CD4-positive, CD25-positive, alpha-beta regulatory T cell (primary cell): ENCODE data around the gene APOL1. TPM values are rescaled to one million over a fixed set of nuclear protein-coding genes. Genes with fewer than 3 reads are reported as not detected.
A peak's percentile ranks its signal among the peaks of the same experiment; 100 is the strongest.
"Not testable (repeated sequence)": the region's sequence is repeated elsewhere in the genome, so short reads cannot be mapped to it uniquely, and the experiment has no call there.

ENCODE experiments used
- ATAC-seq, 2 donors: fragments of 150-1000 bp; cut with Tn5 transposase; one replicate each; pipeline ENCODE4 v1.10.0; 2021; ENCODE audit warnings: low read depth in 2 of 2, moderate number of reproducible peaks in 2 of 2, moderate library complexity in 1 of 2
- DNase-seq, 3 donors: peaks; one replicate each; pipeline versions ENCODE4 v3.0.0 to v3.0.0-alpha.2; 2012 to 2022; ENCODE audit warnings: mixed read lengths in 1 of 3
- H3K27ac ChIP-seq: one replicate; pipeline ENCODE4 v1.7.0; 2013; ENCODE audit warnings: mild to moderate bottlenecking, low read length; ENCODE audit not compliant: insufficient read depth, poor library complexity, severe bottlenecking
- H3K27me3 ChIP-seq: one replicate; pipeline ENCODE4 v1.7.0; 2013; ENCODE audit warnings: low read length; ENCODE audit not compliant: control insufficient read depth, insufficient read depth
- H3K36me3 ChIP-seq: one replicate; pipeline ENCODE4 v1.7.0; 2013; ENCODE audit warnings: mild to moderate bottlenecking, low read length, moderate library complexity; ENCODE audit not compliant: control insufficient read depth, insufficient read depth
- H3K4me1 ChIP-seq: 2 replicates; pipeline ENCODE4 v1.7.0; 2013; ENCODE audit warnings: mild to moderate bottlenecking, low read length; ENCODE audit not compliant: insufficient read depth, control insufficient read depth, poor library complexity, severe bottlenecking
- H3K4me3 ChIP-seq: one replicate; pipeline ENCODE4 v1.7.0; 2013; ENCODE audit warnings: low read depth, mild to moderate bottlenecking, low read length, moderate library complexity
- H3K9me3 ChIP-seq, 2 experiments: 1 replicate in 1 of 2; 2 replicates in 1 of 2; pipeline ENCODE4 v1.7.0; 2013; ENCODE audit warnings: low read length in 2 of 2, mild to moderate bottlenecking in 1 of 2, moderate library complexity in 1 of 2; ENCODE audit not compliant: control insufficient read depth in 2 of 2
- H3K27ac Mint-ChIP-seq, 3 donors: one replicate each; pipeline ENCODE4 v1.8.0; 2020 to 2022; ENCODE audit warnings: mild to moderate bottlenecking in 3 of 3, mixed read lengths in 3 of 3, moderate library complexity in 2 of 3
- H3K27me3 Mint-ChIP-seq: one replicate; pipeline ENCODE4 v1.8.0; 2022; ENCODE audit warnings: mild to moderate bottlenecking, mixed read lengths
- H3K36me3 Mint-ChIP-seq: one replicate; pipeline ENCODE4 v1.8.0; 2020; ENCODE audit warnings: mixed read lengths
- H3K4me1 Mint-ChIP-seq, 4 donors: one replicate each; pipeline ENCODE4 v1.8.0; 2020 to 2022; ENCODE audit warnings: mixed read lengths in 4 of 4, mild to moderate bottlenecking in 1 of 4
- H3K4me3 Mint-ChIP-seq, 4 donors: one replicate each; pipeline ENCODE4 v1.8.0; 2020 to 2022; ENCODE audit warnings: mild to moderate bottlenecking in 4 of 4, mixed read lengths in 4 of 4, moderate library complexity in 3 of 4
- H3K9me3 Mint-ChIP-seq, 7 donors: one replicate each; pipeline ENCODE4 v1.8.0; 2020 to 2022; ENCODE audit warnings: mixed read lengths in 7 of 7, mild to moderate bottlenecking in 3 of 7, moderate library complexity in 2 of 7
- polyA plus RNA-seq, 4 donors: library from polyadenylated mRNA; unstranded; fragments of 300-500 nt; fragmentation: Illumina TruSeq; gene quantifications; one replicate each; pipeline ENCODE4 v1.2.3, GENCODE V29; 2021
- total RNA-seq: library from RNA; stranded (reverse); gene quantifications from one replicate; pipeline ENCODE4 v1.2.3, GENCODE V29; 2022

The APOL1 gene
- total and polyA plus RNA-seq, 5 donors from 2014 or later: 6.3 to 16.8 (median 7.6) TPM

GRCh38 chr22:36258701-36259614 is 6.0 kb downstream of the APOL1 start:
- peaks cover 52% of the 10 kb centered on the region for H3K36me3 Mint-ChIP-seq
- no peaks in the 10 kb centered on the region for H3K9me3 Mint-ChIP-seq
- H3K4me3 Mint-ChIP-seq: peak overlapping the region in 3 of 4 donors; percentile 40 to 82 (median 60)
- H3K4me3 ChIP-seq: peak overlapping the region; percentile 7
- H3K27ac ChIP-seq: peak overlapping the region; percentile 50
- no peaks in the 10 kb centered on the region for H3K27me3 Mint-ChIP-seq
- peaks cover 16 to 48% (median 33%) of the 10 kb centered on the region in 4 donors for H3K4me1 Mint-ChIP-seq
- H3K9me3 ChIP-seq: no peaks in the 10 kb centered on the region
- peaks cover 17% of the 10 kb centered on the region for H3K36me3 ChIP-seq
- peaks cover 28% of the 10 kb centered on the region for H3K4me1 ChIP-seq
- peak overlapping the region; percentile 57 to 88 (median 69) for H3K27ac Mint-ChIP-seq
- ATAC-seq: peak; percentile 26 to 32
- peak in 1 of 3 donors; percentile 68 for DNase-seq
- no peaks in the 10 kb centered on the region for H3K27me3 ChIP-seq

GRCh38 chr22:36259615-36260300 is 6.8 kb downstream of the APOL1 start:
- H3K36me3 ChIP-seq: peaks cover 18% of the 10 kb centered on the region
- Mint-ChIP-seq H3K36me3 (peaks cover 48% of the 10 kb centered on the region), H3K27me3 (no peaks in the 10 kb centered on the region), H3K9me3 (no peaks in the 10 kb centered on the region), H3K27ac (peak overlapping the region in 1 of 3 donors; percentile 41), H3K4me1 (peaks cover 16 to 41% (median 29%) of the 10 kb centered on the region in 4 donors), H3K4me3 (peak overlapping the region in 1 of 4 donors; percentile 52)
- DNase-seq: no peak
- ATAC-seq: no peak
- no peak overlapping the region for H3K27ac ChIP-seq
- H3K4me1 ChIP-seq: peaks cover 20% of the 10 kb centered on the region
- no peak overlapping the region for H3K4me3 ChIP-seq
- H3K27me3 ChIP-seq: no peaks in the 10 kb centered on the region
- H3K9me3 ChIP-seq: no peaks in the 10 kb centered on the region

- peaks cover 29% of the 10 kb centered on the region for H3K36me3 ChIP-seq
- H3K4me3 ChIP-seq, DNase-seq, ATAC-seq, H3K27me3 Mint-ChIP-seq, H3K27ac ChIP-seq, H3K9me3 ChIP-seq, H3K9me3 Mint-ChIP-seq, H3K4me3 Mint-ChIP-seq, H3K27me3 ChIP-seq: not testable (repeated sequence)
- Mint-ChIP-seq H3K27ac (peak overlapping the region in 1 of 3 donors; percentile 43), H3K36me3 (peaks cover 47% of the 10 kb centered on the region), H3K4me1 (peaks cover 7 to 25% (median 19%) of the 10 kb centered on the region in 4 donors)
- peaks cover 14% of the 10 kb centered on the region for H3K4me1 ChIP-seq
Observed at GRCh38 chr22:36261675-36262074, 8.7 kb downstream of the APOL1 start.

DNA sequence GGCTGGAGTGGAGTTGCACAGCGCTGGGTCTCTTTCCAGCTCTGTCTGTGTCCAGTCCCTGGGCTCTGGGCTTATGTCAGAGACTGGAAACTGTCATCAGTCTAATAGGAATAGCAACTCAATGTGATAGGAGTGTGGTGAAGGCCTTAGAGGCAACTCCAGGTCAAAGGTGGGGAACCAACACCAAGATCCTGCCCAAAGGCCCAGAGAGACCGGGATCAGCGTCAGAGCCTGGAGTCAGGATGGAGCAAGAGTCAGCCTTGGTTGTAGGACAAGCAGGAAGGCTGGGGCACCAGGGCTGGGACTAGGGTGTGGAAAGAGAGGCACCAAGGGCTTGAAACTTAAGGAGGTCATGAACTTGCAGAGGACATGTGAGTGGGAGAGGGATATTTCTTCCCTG is 9.4 kb downstream of the APOL1 start:
- H3K9me3 Mint-ChIP-seq, H3K27me3 ChIP-seq, H3K27ac Mint-ChIP-seq, H3K4me3 Mint-ChIP-seq, H3K27me3 Mint-ChIP-seq, ATAC-seq, H3K9me3 ChIP-seq, DNase-seq, H3K27ac ChIP-seq, H3K4me3 ChIP-seq: not testable (repeated sequence)
- Histone ChIP-seq H3K36me3 (peaks cover 25% of the 10 kb centered on the region), H3K4me1 (peaks cover 14% of the 10 kb centered on the region)
- Mint-ChIP-seq H3K4me1 (peaks cover 7 to 20% (median 16%) of the 10 kb centered on the region in 4 donors), H3K36me3 (peaks cover 47% of the 10 kb centered on the region)

DNA sequence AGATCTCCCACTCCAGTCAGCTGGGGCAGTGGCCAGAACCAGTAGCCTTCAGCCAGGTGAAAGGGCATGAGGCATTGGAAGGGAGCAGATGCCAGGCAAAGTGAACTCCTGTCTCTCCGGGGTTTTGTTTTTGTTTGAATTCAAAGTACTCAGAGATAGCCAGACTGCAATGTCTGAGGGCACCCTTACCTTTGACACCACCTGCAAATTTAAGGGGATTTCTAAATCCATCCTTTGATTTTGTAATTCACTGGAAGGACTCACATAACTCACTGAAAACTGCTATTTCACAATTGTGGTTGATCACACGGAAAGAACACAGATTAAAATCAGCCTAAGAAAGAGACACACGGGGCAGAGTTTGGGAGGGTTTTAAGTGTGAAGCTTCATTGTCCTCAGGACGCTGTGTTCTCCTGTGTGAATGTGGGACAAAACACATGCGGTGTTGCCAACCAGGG is 10.3 kb downstream of the APOL1 start:
- not testable (repeated sequence) for DNase-seq, H3K27me3 ChIP-seq, H3K4me3 Mint-ChIP-seq, H3K9me3 ChIP-seq, ATAC-seq, H3K27me3 Mint-ChIP-seq, H3K4me3 ChIP-seq, H3K9me3 Mint-ChIP-seq, H3K27ac ChIP-seq
- Mint-ChIP-seq H3K36me3 (peaks cover 40% of the 10 kb centered on the region), H3K27ac (peak overlapping the region; percentile 15 to 79 (median 49)), H3K4me1 (peaks cover 3 to 14% (median 11%) of the 10 kb centered on the region in 4 donors)
- H3K4me1 ChIP-seq: peaks cover 13% of the 10 kb centered on the region
- peaks cover 25% of the 10 kb centered on the region for H3K36me3 ChIP-seq

DNA sequence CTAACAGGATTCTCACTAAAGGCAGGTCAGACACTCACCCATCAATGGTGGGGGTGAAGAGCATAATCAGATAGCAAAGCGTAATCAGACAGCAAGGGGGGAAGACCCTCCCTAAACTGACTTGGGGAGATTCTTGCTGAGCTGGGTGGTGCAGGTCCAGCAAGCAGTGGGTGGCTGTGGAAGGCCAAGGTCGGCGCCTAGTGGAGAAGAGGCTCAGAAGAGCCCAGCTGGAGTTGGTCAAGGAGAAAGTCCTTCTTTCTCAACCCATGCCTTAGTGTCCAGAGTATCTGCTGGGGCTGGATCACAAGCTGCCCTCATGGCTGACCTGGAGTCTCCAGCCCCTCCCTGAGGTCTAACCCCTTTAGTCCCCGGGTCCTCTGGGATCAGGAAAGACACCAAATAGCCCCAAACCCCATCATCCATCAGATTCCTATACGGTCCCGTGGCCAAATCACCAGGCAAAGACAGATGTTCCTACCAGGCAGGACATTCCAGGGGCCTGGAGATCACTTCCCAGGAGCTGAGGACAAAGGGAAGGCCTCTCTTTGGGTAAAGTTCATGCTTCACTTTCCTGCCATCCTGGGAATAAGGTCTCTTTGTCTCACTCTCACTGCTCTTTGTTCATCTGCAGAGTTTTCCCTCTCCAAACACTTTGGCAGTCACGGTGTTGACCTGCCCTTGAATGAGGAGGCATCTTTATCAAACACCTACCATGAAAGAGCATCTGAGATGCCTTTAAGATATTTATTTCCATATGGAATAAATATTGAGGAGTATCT is 11.1 kb downstream of the APOL1 start:
- peaks cover 25% of the 10 kb centered on the region for H3K36me3 ChIP-seq
- H3K36me3 Mint-ChIP-seq: peaks cover 33% of the 10 kb centered on the region
- H3K27ac Mint-ChIP-seq: peak overlapping the region; percentile 49 to 79 (median 55)
- not testable (repeated sequence) for H3K4me1 Mint-ChIP-seq, H3K27me3 Mint-ChIP-seq, H3K4me1 ChIP-seq, DNase-seq, H3K9me3 Mint-ChIP-seq, H3K27ac ChIP-seq, H3K4me3 Mint-ChIP-seq, H3K9me3 ChIP-seq, ATAC-seq, H3K27me3 ChIP-seq, H3K4me3 ChIP-seq

DNA sequence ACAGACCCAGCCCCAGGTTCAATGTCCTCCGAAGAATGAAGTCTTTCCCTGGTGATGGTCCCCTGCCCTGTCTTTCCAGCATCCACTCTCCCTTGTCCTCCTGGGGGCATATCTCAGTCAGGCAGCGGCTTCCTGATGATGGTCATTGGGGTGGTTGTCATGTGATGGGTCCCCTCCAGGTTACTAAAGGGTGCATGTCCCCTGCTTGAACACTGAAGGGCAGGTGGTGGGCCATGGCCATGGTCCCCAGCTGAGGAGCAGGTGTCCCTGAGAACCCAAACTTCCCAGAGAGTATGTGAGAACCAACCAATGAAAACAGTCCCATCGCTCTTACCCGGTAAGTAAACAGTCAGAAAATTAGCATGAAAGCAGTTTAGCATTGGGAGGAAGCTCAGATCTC is 14.1 kb downstream of the APOL1 start:
- Histone ChIP-seq H3K36me3 (peaks cover 23% of the 10 kb centered on the region), H3K27me3 (no peaks in the 10 kb centered on the region), H3K9me3 (no peaks in the 10 kb centered on the region), H3K4me3 (no peak overlapping the region), H3K27ac (no peak overlapping the region), H3K4me1 (no peaks in the 10 kb centered on the region)
- DNase-seq (no peak), ATAC-seq (no peak)
- Mint-ChIP-seq H3K36me3 (peaks cover 20% of the 10 kb centered on the region), H3K27me3 (no peaks in the 10 kb centered on the region), H3K4me3 (no peak overlapping the region), H3K9me3 (no peaks in the 10 kb centered on the region), H3K4me1 (peaks cover 0 to 4% (median 0%) of the 10 kb centered on the region in 4 donors), H3K27ac (no peak overlapping the region)
